LoVo (cell line): ENCODE data around the gene MTMR12.
"Not testable (repeated sequence)": the region's sequence is repeated elsewhere in the genome, so short reads cannot be mapped to it uniquely, and the experiment has no call there.

Experiments used
- DNase-seq: peaks from one replicate; pipeline ENCODE4 v3.0.0-alpha.2; 2016; ENCODE audit warnings: low spot score

The MTMR12 gene

GRCh38 chr5:32323741-32324140 lies 11.0 kb upstream of the MTMR12 start:
- DNase-seq = no peak

DNA sequence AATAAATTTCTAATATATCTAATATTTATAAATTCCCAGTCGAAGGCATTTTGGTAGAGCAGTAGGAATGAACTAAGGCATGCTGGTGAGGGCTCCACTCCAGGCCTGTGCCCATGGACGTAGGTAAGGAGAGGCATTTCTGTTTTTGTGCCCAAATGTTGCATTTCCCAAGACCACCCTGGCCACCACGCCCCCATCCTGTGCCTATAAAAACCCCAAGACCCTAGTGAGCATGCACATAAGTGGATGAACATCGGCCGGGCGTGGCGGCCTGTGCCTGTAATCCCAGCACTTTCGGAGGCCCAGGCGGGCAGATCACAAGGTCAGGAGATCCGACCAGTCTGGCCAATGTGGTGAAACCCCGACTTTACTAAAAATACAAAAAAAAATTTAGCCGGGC lies 10.1 kb upstream of the MTMR12 start:
- no peak for DNase-seq

GRCh38 chr5:32321787-32322186 lies 9.0 kb upstream of the MTMR12 start:
- not testable (repeated sequence) for DNase-seq

DNA sequence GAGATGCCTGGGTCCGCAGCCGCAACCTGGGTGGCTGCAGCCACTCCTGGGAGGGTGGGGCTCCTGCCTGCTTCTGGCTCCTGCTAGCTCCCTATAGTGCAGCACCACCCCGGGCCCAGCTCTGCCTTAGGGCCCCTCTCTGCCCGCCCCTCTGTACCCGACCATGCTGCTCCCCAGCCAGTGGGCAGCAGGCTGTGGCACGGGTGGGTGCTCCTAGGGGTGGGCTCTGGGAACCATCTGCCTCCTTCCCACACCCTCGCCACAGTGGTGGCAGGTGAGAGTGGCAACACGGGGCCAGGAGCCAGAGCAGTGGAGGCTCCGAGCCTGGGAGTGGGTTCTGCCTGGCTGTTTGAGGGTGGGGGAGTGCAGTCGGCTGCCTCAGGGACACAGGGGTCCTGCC lies 7.8 kb upstream of the MTMR12 start:
- no peak for DNase-seq

GRCh38 chr5:32319926-32320543 lies 7.3 kb upstream of the MTMR12 start:
- DNase-seq = no peak

GRCh38 chr5:32319392-32319791 lies 6.7 kb upstream of the MTMR12 start:
- DNase-seq = no peak

DNA sequence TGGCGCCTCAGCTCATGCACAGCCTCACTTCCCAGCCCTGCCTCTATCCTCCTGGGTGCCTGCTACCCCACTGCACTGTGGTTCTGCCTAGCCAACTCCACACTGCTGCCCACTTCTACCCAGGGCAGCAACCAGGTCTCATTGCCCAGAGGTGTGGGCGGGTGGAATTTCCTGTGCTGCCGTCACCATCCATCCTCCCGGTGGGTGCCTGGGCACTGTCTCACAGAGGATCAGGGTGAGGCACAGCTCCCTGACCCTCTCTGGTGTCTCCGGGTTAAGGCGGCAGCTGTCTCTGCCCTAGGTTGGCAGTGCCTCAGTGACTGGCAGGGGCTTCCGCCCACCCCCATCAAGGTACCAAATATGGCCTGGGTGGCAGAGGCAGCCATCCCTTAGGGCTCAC lies 4.3 kb upstream of the MTMR12 start:
- DNase-seq = no peak

- no peak for DNase-seq
Observed at GRCh38 chr5:32315221-32316014, 2.7 kb upstream of the MTMR12 start.

- no peak for DNase-seq
Observed at GRCh38 chr5:32314658-32315057, 1.9 kb upstream of the MTMR12 start.

DNA sequence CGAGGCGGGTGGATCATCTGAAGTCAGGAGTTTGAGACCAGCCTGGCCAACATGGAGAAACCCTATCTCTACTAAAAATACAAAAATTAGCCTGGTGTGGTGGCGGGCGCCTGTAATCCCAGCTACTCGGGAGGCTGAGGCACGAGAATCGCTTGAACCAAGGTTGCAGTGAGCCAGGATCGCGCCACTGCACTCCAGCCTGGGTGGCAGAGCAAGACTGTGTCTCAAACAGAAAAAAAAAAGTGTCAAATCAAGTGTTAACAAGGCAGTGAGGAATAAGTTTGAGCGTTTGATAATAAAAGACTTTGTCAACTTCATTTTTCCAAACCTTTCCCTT lies 1.4 kb upstream of the MTMR12 start:
- DNase-seq = not testable (repeated sequence)

DNA sequence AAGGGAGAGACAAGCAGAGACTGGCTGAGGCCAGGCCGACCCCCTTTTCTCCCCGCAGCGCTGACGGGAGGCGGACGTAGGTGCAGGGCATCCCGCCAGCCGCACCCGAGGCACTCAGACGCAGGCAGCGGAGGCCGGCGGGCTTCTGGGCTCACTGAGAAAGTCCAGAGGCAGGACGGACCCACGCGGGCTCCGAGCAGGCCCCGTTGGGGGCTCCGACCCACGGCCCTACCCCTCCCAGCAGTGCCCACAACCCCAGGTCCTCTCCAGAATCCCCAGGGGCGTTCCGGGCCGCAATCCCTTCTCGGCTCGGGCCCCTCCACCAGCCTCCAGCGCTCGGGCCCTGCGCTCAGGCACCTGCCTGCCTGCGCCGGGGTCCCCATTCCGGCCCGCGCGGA lies 543 bp downstream of the MTMR12 start:
- peak; percentile 63 for DNase-seq

DNA sequence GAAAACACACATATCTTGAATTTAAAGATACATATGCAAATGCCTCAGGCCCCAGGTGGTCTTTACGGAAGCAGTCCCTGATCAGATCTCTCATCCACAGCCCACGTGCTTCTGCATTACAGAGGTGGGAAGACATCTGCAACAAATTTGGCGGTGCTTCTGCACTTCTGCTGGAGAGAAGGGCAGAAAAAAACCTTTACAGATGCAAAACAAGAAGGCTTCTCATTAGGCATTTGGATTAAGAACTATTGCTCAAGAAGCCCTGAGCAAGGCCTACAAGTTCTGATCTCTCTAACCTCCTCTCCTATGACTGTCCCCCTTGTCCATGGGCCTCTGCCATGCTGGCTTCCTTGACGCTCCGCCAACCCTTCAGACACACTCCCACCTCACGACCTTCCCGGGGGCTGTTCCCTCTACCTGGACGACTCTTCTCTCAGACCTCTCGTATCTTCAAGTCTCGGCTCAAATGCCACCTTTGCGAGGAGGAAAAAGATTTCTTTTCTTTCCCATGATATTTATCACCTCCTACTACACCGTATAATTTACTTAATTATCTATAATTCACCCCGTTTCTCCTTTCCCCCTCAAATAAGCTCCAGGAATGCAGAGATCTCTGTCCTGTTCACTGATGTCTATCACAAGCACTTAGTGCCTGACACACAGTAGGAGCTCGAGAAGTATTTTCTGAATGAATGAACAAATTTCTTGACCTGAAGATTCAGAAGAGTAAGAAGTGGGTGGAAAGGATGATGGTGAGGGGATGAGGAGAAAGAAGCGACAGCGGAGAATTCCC lies 1.1 kb downstream of the MTMR12 start:
- no peak for DNase-seq

DNA sequence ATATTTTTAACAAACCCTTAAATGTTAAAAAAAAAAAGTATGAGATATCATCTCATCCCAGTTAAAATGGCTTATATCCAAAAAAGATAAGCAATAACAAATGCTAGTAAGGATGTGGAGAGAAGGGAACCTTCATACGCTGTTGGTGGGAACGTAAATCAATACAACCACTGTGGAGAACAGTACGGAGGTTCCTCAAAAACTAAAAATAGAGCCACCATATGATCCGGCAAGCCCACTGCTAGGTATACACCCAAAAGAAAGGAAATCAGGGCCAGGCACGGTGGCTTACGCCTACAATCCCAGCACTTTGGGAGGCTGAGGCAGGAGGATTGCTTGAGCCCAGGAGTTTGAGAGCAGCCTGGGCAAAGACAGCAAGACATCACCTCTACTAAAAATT lies 3.0 kb downstream of the MTMR12 start:
- DNase-seq = no peak

- no peak for DNase-seq
Observed at GRCh38 chr5:32308946-32309345, 3.8 kb downstream of the MTMR12 start.

DNA sequence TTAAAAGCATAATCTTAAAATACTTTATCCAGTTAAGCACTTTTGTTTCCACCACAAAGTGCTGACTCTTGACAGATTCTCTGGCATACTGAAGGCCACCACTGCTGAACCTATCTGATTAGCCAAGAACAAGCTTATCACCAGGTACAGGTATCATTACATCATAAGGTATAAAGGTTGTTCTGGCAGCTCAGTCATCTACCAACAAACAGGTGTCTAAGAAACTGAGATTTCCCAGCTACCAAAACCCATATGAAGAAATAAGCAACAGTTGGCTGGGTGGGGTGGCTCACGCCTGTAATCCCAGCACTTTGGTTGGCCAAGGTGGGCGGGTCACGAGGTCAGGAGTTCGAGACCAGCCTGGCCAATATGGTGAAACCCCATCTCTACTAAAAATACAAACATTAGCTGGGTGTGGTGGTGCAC lies 5.0 kb downstream of the MTMR12 start:
- DNase-seq = no peak

- DNase-seq = no peak
Observed at GRCh38 chr5:32304622-32305021, 8.1 kb downstream of the MTMR12 start.

- DNase-seq = no peak
Observed at GRCh38 chr5:32303755-32304120, 9.0 kb downstream of the MTMR12 start.

DNA sequence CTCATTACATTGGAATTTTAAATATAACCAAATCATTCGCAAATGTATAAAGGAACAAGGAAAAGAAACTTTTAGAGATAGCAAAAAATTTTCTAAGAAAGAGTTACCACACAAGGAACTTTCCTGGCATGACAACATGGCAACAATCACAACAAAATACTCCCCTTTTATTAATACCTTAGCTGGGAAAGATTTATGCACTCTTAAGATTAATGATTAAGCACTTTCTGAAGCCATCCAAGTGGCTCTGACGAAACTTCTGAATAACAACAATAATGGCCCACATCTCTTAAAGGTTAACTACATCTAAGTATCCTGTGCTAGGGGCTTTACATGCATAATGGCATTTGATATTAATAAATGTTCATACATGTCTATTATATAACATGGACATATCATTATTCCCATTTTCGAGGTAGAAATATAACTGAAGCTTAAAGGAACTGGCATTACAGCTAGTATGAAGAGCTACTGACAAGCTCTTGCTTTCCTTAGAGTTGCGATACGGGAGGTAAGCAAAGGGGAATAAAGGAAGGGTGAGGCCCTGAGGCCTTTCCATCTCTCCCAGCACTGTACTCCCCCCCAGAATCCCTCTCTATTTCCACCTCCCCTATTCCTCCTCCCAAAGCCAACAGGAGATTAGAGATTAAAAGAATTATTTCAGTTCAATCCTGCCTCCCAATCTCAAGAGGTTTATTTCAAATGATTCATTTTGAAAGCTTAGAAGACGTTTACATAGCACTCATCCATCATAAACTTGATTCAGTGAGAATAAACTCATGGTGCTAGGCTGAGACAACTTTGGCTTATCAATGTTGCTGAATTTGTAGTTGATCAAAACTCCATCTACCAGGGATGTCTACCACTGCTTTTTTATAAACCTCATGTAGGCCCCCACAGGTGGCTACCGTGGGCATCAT lies 9.6 kb downstream of the MTMR12 start:
- DNase-seq = no peak

- no peak for DNase-seq
Observed at GRCh38 chr5:32301891-32302290, 10.8 kb downstream of the MTMR12 start.

DNA sequence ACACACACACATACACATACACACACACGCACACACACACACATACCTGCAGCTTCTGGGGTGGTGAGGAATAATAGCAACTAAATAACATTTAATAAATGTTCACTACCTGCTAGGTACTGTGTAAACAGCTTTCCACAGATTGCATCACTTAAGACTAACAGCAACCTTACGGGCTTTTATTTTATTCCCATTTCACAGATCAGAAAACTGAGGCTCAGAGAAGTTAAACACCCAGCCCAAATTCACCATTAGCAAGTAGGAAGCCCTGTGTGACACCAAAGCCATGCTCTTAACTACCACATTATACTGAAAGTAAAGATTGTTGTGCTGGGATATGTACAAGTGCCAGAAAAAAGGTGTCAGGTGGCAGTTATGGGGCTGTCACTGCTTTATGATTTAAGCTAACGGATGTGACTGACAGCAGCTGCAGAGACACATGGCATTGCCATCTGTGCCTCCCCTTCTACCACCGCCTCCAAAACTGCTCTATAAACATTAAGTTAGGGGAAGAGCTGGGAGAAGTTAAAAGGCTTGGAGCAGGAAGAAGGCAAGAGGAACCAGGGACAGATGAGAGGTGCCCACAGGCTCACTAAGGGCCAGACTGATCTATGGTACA lies 13.6 kb downstream of the MTMR12 start:
- DNase-seq = no peak

GRCh38 chr5:32298059-32298415 lies 14.7 kb downstream of the MTMR12 start:
- no peak for DNase-seq
